Tibial artery (tissue), 4 donors: ENCODE results near the gene CRBN.

Experiments
- DNase-seq, 2 donors: peaks; one replicate each; pipeline ENCODE4 v3.0.0-alpha.2; 2019
- H3K27ac ChIP-seq, 2 donors: fragments of 200-600 bp; sonication (generic) in 1 of 2; 1 replicate in 1 of 2; 2 replicates in 1 of 2; pipeline ENCODE4 v1.5.1; 2018 to 2019; ENCODE audit warnings: mild to moderate bottlenecking in 1 of 2
- H3K27me3 ChIP-seq, 2 donors: fragments of 200-600 bp; sonication (generic) in 1 of 2; one replicate each; pipeline versions ENCODE4 v1.5.1 to v1.6.0; 2016 to 2019
- H3K36me3 ChIP-seq, 3 donors: fragments of 200-600 bp; sonication (generic) in 2 of 3; one replicate each; pipeline ENCODE4 v1.5.1; 2016 to 2019; ENCODE audit warnings: mild to moderate bottlenecking in 2 of 3
- H3K4me1 ChIP-seq, 4 donors: fragments of 200-600 bp; sonication (generic) in 2 of 4; 1 replicate in 3 of 4; 2 replicates in 1 of 4; pipeline ENCODE4 v1.5.1; 2016 to 2019
- H3K4me3 ChIP-seq, 2 donors: fragments of 200-600 bp; sonication (generic) in 1 of 2; 1 replicate in 1 of 2; 2 replicates in 1 of 2; pipeline ENCODE4 v1.5.1; 2018 to 2019; ENCODE audit warnings: mild to moderate bottlenecking in 2 of 2
- H3K9me3 ChIP-seq, 3 donors: fragments of 200-600 bp; sonication (generic) in 1 of 3; one replicate each; pipeline ENCODE4 v1.5.1; 2016 to 2019
- intact Hi-C: fragments of 100-400 bp; cut with DNase I; formaldehyde crosslinking; loops from one replicate; pipeline ENCODE4 v1.15.0; 2023; ENCODE audit warnings: low total_unique reads
- TF ChIP-seq, protein P1 (sequence below), 2 experiments: fragments of 200-600 bp in 1 of 2; fragments of 450-650 bp in 1 of 2; IDR thresholded peaks; one replicate each; pipeline ENCODE4 v1.5.1; 2017 to 2019; ENCODE audit warnings: antibody characterized with exemption in 2 of 2, mild to moderate bottlenecking in 1 of 2, moderate library complexity in 1 of 2

Gene CRBN

DNA sequence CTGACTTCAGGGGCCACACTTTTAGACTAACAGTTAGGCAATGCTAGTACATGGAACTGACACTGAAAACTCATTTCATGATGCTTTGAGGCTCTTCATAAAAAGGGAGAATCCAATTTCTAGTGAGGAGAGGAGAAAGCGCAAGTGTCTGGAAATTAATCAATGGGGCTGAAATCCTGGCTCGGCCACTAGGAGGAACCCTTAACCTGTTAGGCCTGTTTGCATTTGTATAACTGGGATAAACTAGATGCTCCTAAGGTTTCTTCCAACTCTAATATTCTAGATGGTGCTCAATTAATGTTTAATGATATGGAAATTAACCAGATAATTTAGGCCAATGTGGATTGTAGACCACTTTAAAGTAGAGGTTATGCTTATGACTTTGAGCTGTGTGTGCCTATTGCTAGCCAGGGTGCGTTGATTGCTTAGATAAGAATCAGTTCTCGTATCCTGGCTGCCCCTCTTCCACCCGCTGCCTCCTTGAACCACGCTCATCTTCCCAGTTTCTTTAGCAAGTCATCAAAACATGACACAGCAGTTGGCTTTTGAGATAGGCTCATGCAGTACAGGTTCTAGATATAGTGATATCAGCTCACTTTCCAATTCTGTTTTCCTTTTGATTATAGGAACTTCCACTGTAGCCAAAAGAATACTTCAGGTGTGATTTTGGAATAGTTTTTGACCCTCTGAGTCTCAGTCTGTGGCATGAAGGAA lies 16.8 kb upstream of the CRBN start:
- H3K9me3 ChIP-seq, result no peaks in the 10 kb centered on the region

DNA sequence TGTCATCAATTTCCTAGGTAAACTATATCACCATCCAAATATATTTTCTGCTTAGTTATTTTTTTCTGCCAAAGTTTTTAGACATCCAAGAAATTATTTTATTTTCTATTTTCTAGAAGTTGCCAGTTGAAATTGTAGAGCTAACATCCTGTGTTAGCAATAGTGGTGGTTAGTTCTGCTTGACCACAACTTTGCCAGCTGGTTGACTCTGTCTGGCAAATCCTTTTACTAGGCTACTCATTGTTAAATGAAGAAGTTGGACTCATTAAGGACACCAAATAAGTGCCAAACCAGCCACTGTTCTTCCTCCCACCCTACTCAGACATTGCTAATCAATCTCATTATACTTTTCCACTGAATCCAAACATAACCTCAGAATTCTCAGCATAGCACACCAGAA lies 15.4 kb upstream of the CRBN start:
- H3K4me1 ChIP-seq, result no peaks in the 10 kb centered on the region
- H3K27ac ChIP-seq, result no peak overlapping the region
- no peaks in the 10 kb centered on the region for H3K36me3 ChIP-seq
- no peaks in the 10 kb centered on the region for H3K9me3 ChIP-seq
- H3K4me3 ChIP-seq, result no peak overlapping the region
- TF ChIP-seq, protein P1, sequence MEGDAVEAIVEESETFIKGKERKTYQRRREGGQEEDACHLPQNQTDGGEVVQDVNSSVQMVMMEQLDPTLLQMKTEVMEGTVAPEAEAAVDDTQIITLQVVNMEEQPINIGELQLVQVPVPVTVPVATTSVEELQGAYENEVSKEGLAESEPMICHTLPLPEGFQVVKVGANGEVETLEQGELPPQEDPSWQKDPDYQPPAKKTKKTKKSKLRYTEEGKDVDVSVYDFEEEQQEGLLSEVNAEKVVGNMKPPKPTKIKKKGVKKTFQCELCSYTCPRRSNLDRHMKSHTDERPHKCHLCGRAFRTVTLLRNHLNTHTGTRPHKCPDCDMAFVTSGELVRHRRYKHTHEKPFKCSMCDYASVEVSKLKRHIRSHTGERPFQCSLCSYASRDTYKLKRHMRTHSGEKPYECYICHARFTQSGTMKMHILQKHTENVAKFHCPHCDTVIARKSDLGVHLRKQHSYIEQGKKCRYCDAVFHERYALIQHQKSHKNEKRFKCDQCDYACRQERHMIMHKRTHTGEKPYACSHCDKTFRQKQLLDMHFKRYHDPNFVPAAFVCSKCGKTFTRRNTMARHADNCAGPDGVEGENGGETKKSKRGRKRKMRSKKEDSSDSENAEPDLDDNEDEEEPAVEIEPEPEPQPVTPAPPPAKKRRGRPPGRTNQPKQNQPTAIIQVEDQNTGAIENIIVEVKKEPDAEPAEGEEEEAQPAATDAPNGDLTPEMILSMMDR (IDR thresholded peaks at IDR 0.05), result no peak
- DNase-seq, result no peak
- intact Hi-C loops, result no loop called here
- peaks cover 0 to 4% of the 10 kb centered on the region in 2 donors for H3K27me3 ChIP-seq

More for the DNA sequence above, 16.8 kb upstream of the CRBN start:
- Histone ChIP-seq H3K27me3 (peaks cover 0 to 4% of the 10 kb centered on the region in 2 donors), H3K27ac (no peak overlapping the region), H3K4me1 (peaks cover 0 to 5% (median 0%) of the 10 kb centered on the region in 4 donors), H3K4me3 (no peak overlapping the region), H3K36me3 (no peaks in the 10 kb centered on the region)
- DNase-seq, result no peak
- TF ChIP-seq, protein P1 (IDR thresholded peaks at IDR 0.05), result no peak
- intact Hi-C loops, result no loop called here

DNA sequence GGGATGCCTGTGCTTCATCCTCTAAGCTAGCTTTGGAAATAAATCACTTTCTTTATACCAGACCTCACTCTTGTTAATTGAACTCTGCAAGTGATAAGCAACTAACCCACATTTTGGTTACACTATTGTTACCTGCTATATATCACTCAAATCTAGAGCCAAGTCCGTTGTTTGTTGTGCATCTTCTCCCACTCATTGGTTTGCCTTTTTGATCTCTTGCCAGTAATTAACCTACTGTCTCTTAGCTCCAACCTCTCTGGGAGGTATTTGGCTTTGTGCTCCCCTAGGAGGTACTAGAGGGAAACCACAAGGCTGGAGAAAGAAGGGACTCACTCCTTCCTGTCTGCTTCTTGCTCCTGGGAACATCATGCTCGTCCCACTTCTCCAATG lies 12.8 kb upstream of the CRBN start:
- Histone ChIP-seq H3K36me3 (no peaks in the 10 kb centered on the region), H3K27ac (no peak overlapping the region), H3K4me1 (no peaks in the 10 kb centered on the region), H3K4me3 (no peak overlapping the region), H3K27me3 (peaks cover 0 to 4% of the 10 kb centered on the region in 2 donors), H3K9me3 (peaks cover 0 to 4% (median 0%) of the 10 kb centered on the region in 3 donors)
- intact Hi-C loops, result no loop called here
- DNase-seq, result no peak
- TF ChIP-seq, protein P1 (IDR thresholded peaks at IDR 0.05), result no peak

DNA sequence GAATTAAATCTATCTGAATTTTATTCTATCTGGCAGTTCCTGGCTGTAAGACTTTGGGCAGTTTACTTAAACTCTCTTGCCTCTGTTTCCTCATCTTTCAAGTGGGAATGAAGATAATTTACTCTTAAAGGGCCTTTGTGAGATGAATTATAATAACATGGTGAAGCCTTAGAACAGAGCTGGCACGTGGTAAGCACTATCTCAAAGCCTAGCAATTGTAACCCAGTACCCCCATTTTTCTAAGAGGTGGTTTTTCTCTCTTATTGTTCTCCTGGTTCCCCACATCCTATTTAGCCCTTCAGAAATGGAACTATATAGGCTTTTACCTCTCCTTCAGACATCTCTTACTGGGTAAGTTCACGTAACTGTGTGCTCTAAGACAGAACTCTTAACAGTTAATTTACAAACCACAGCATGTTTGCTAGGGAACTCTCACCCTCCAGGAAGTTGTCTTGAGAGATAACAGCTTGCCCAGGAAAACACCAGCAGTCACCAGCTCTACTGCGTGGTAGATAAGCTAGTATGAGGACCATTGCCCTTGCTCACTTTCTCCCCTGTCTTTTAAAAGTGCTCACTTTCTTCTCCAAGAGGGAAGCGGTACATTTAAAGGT lies 12.3 kb upstream of the CRBN start:
- TF ChIP-seq, protein P1 (IDR thresholded peaks at IDR 0.05), result no peak
- Histone ChIP-seq H3K9me3 (peaks cover 0 to 8% (median 4%) of the 10 kb centered on the region in 3 donors), H3K4me3 (no peak overlapping the region), H3K36me3 (no peaks in the 10 kb centered on the region), H3K4me1 (no peaks in the 10 kb centered on the region), H3K27ac (no peak overlapping the region), H3K27me3 (peaks cover 0 to 4% of the 10 kb centered on the region in 2 donors)
- no peak for DNase-seq
- intact Hi-C loops, result no loop called here

DNA sequence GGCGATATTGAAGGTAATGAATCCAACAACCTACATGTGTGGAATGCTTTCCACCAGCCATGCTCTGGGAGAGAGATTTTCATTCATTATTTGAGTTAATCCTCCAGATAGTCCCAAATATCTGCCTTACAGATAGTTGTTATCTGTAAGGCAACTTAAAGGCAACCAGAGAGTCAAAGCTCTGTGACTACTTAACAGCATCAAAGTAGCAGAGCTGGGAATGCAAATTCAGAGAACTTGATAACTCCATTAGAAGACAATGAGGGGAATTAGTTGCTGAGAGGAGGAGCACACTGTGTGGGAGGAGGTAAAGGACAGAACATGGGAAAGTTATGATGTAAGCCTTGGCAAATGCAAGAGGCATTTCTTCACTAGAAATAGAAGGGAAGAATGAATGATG lies 10.5 kb upstream of the CRBN start:
- no peaks in the 10 kb centered on the region for H3K4me1 ChIP-seq
- H3K36me3 ChIP-seq, result no peaks in the 10 kb centered on the region
- DNase-seq, result no peak
- no peak overlapping the region for H3K4me3 ChIP-seq
- peaks cover 0 to 4% of the 10 kb centered on the region in 2 donors for H3K27me3 ChIP-seq
- peaks cover 0 to 11% (median 7%) of the 10 kb centered on the region in 3 donors for H3K9me3 ChIP-seq
- TF ChIP-seq, protein P1 (IDR thresholded peaks at IDR 0.05), result no peak
- intact Hi-C loops, result no loop called here
- H3K27ac ChIP-seq, result no peak overlapping the region
